HG03175 (cell line): ENCODE data around the gene TTLL5.

Experiments used
- ATAC-seq: cut with Tn5 transposase; IDR thresholded peaks from one replicate; pipeline ENCODE4 v1.9.1; 2021; ENCODE audit warnings: mild to moderate bottlenecking, moderate library complexity; ENCODE audit not compliant: unreplicated experiment

Gene TTLL5

GRCh38 chr14:75726321-75726720 lies 65.3 kb downstream of the TTLL5 start:
- ATAC-seq: no peak

GRCh38 chr14:75727124-75727523 lies 66.1 kb downstream of the TTLL5 start:
- ATAC-seq: no peak

DNA sequence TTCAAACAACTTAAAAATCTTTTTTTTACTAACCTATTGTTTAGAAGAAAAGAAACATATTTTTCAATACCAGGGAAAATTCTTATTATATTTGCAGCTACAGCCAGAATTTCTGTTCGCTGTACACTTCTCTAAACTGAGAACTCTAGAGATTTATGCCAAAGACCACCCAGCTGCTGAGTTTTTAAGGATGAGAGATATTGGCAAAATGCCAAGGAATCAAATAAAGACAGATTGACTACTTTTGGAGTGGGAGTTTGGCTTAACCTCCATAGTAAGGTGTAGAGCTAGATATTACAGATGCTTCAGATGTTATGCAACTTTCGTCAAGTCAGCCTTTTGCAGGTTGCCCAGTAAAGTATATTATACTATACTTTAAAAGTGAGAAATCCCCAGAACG lies 71.8 kb downstream of the TTLL5 start:
- ATAC-seq: no peak

DNA sequence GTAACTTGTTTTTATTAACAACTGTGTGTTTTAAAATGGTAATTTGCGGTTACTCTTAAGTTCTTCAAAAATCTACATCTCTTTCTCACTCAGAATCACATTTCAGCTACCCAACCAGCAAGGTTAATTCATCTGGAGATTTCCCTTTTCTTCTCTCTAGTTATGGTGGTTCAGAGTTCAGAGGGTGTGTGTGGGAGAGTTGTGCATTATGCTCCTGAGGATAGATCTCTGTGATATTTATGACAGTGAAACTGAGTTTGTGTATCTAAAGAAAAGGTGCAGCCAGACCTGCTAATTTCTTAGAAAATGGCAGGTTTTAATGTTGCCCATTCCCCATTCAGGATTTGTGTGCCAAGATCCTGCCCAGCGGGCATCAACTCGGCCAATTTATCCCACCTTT lies 73.8 kb downstream of the TTLL5 start:
- ATAC-seq: no peak

DNA sequence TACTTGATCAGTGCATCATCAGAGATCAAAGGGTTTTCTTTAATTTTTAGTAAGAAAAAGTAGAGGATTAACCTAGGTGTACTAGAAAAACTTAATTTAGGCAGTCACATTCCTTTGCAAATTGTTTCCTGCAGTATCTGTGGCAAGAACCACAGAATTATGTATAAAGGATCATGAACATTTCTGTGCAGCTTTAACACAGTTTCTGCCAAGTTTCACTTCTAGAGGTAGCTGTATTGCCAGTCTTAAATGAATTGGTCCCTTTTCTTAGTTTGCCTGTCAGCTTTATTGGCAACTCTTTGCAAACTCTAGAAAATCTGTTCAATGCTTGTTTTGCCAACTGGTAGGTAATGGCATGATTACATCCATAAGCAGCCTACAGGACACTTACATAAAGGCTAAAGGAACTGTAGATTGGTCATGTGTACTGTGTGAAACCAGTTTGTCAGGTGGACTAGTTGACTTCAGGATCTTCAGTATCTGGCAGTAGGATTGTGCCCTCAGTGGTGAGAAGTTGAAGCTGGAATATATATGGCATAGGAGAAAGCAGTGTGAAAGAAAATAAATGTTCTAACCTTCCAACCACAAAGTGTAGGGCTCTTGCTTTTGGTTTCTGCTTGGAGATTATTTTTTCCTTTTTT lies 75.9 kb downstream of the TTLL5 start:
- ATAC-seq: no peak

GRCh38 chr14:75738192-75738591 lies 77.1 kb downstream of the TTLL5 start:
- no peak for ATAC-seq

- no peak for ATAC-seq
Observed at GRCh38 chr14:75742867-75743266, 81.8 kb downstream of the TTLL5 start.

- ATAC-seq: no peak
Observed at GRCh38 chr14:75747899-75748298, 86.9 kb downstream of the TTLL5 start.

DNA sequence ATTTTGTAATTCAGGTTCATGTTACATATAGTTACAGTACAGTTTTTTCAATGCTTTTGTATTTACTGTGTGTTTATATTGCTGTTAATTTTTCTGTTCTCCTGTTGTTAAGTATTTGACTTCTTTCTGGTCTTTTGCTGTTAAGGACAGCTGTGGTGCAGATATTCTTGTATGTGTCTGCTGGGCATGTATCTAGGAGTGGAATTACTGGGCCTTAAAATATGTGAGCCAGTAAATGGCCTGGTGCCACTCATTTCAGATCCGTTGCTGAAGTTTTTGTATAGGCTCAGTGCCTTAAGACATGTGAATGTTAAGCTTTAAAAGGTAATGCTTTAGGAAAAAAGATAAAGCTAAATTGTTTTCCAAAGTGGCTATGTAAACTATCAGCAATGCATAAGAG lies 87.3 kb downstream of the TTLL5 start:
- ATAC-seq: no peak

GRCh38 chr14:75751296-75751695 lies 90.2 kb downstream of the TTLL5 start:
- no peak for ATAC-seq

DNA sequence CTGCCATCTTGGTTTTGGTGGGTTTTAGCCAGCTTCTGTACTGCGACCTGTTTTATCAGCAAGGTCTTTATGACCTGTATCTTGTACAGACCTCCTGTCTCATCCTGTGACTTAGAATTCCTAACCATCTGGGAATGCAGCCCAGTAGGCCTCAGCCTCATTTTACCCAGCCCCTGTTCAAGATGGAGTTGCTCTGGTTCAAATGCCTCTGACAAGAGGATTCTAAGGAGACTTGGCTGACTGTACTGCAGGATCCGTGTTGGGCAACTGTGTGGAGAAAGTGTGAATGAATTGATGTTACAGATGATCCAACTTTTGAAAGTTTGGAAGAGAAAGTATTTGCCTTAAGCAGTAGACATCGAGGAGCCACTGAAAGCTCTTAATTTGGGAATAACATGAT lies 91.0 kb downstream of the TTLL5 start:
- no peak for ATAC-seq

- no peak for ATAC-seq
Observed at GRCh38 chr14:75752907-75753594, 92.0 kb downstream of the TTLL5 start.

GRCh38 chr14:75753696-75754095 lies 92.7 kb downstream of the TTLL5 start:
- no peak for ATAC-seq

- ATAC-seq: no peak
Observed at GRCh38 chr14:75757644-75758402, 96.8 kb downstream of the TTLL5 start.

DNA sequence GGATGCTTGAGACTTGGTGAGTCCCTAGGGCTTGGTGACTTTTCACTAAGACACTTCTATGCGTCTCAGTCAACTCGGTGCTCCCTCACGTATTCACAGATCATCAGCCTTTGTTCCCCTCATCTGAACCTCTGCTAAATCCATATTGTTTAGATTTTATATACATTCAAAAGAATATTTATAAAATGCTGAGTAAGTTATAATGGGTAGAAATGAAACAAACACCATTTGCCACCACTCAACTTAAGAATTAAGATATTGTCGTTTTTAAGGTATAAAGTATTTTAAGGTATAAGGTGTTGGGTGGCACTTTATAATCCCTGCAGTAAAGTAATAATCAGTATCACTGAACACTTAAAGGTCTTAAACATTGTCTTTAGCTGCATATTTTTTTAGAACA lies 103.0 kb downstream of the TTLL5 start:
- ATAC-seq: no peak

DNA sequence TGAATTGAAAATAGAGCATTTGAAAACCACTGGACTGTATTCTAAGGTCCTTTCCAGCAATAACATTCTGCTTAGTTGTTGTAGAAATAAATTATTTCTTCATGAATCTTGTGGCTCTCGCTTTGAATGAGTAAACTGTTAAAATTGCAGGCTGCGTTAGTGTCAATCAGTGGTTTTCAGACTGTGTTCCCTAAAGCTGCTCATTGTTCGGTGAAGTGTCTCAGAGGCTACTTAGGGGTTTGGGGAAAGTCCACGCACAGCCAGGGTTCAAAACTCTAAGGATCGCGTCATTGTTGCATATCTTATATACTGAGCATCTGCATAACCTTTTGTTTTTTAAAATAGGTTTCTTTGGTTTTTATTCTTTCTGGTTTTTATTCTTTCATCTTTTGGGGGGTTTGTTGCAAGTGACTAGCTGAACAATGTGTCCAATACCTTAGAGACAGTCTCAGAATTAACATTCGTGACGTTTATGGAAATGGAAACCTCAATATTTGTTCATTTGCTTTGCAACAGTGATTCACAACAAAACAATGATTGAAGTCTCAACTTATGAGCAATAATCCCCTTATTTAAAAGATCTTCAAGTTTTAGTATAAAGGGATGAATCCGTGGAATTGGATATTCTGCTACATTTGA lies 108.1 kb downstream of the TTLL5 start:
- no peak for ATAC-seq

GRCh38 chr14:75770635-75771034 lies 109.6 kb downstream of the TTLL5 start:
- no peak for ATAC-seq

- no peak for ATAC-seq
Observed at GRCh38 chr14:75771595-75771994, 110.5 kb downstream of the TTLL5 start.

DNA sequence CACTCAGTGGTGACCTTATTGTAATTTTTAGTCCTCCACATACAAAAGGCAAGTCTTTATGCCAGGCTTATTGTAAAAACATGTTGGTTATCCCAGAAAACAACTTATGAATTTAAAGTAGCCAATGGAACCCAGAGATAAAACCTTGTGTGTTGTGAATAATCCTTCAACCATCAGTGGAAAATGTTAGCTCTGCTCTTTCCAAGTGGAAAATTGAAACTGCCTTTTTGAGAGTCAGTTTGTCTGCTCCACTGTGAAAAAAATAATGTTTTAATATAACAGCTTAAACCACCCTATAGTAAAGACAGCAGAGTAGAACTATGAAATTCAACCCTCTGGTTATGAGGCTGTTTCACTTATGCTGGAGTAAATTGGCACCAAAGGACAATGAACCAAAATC lies 112.0 kb downstream of the TTLL5 start:
- ATAC-seq: no peak

- ATAC-seq: no peak
Observed at GRCh38 chr14:75781096-75781495, 120.0 kb downstream of the TTLL5 start.

- ATAC-seq: no peak
Observed at GRCh38 chr14:75783184-75783583, 122.1 kb downstream of the TTLL5 start.
